Fibroblast of upper back skin (primary cell): ENCODE measurements around the gene OSBPL5.
"Not testable (repeated sequence)": the region's sequence is repeated elsewhere in the genome, so short reads cannot be mapped to it uniquely, and the experiment has no call there.

Source experiments
- DNase-seq: peaks from one replicate; pipeline ENCODE4 v3.0.0-alpha.2; 2013

OSBPL5 gene

GRCh38 chr11:3120071-3120792, 44.9 kb downstream of the OSBPL5 start:
- DNase-seq, result no peak

GRCh38 chr11:3119141-3119821, 45.8 kb downstream of the OSBPL5 start:
- no peak for DNase-seq

GRCh38 chr11:3115321-3115720, 49.8 kb downstream of the OSBPL5 start:
- DNase-seq, result no peak

GRCh38 chr11:3113661-3114060, 51.4 kb downstream of the OSBPL5 start:
- not testable (repeated sequence) for DNase-seq

GRCh38 chr11:3111919-3112690, 53.0 kb downstream of the OSBPL5 start:
- DNase-seq, result no peak

- no peak for DNase-seq
Observed at GRCh38 chr11:3111466-3111865, 53.6 kb downstream of the OSBPL5 start.

- peak; percentile 19 for DNase-seq
Observed at GRCh38 chr11:3109921-3110706, 55.0 kb downstream of the OSBPL5 start.

GRCh38 chr11:3109434-3109833, 55.7 kb downstream of the OSBPL5 start:
- DNase-seq, result no peak

GRCh38 chr11:3108183-3108721, 56.9 kb downstream of the OSBPL5 start:
- DNase-seq, result no peak

GRCh38 chr11:3107608-3108182, 57.4 kb downstream of the OSBPL5 start:
- no peak for DNase-seq

- no peak for DNase-seq
Observed at GRCh38 chr11:3106736-3107524, 58.2 kb downstream of the OSBPL5 start.

- DNase-seq, result no peak
Observed at GRCh38 chr11:3105791-3106735, 59.0 kb downstream of the OSBPL5 start.

GRCh38 chr11:3104961-3105790, 59.9 kb downstream of the OSBPL5 start:
- DNase-seq, result no peak

GRCh38 chr11:3104051-3104714, 60.9 kb downstream of the OSBPL5 start:
- DNase-seq, result no peak

GRCh38 chr11:3103076-3103475, 62.0 kb downstream of the OSBPL5 start:
- DNase-seq, result no peak

- no peak for DNase-seq
Observed at GRCh38 chr11:3102641-3102921, 62.5 kb downstream of the OSBPL5 start.

GRCh38 chr11:3101921-3102640, 63.0 kb downstream of the OSBPL5 start:
- DNase-seq, result no peak

- DNase-seq, result no peak
Observed at GRCh38 chr11:3099178-3099577, 65.9 kb downstream of the OSBPL5 start.
